ENCODE measurements around the gene LNP1.
"Not testable (repeated sequence)": the region's sequence is repeated elsewhere in the genome, so short reads cannot be mapped to it uniquely, and the experiment has no call there.

The LNP1 gene

DNA sequence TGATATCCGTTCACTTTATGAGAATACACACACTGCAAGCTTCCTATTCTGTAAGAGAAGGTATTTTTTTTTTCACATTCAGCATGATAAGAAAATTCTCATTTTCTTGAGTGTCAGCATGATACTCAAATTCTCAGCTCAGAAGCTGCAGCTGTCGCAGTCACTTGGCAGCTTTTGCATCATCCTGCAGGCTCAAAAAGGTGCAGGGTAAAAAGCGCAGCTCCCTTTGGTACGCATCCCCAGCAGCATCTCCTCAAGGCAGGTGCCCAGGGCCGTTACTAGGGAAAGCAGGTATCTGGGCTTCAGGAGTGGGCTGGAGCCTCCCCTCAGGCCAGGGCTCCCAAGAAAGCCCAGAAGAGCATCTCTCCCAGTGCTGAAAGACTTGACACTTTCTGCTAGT lies 22.3 kb downstream of the LNP1 start:
- DNase-seq: no peak
- in situ Hi-C loops (cut with MboI; ENCODE audit: low pct_unique_long_range_greater_than_20kb, low sequenced_read_pairs): no loop called here

- in situ Hi-C loops (cut with MboI; ENCODE audit: low pct_unique_long_range_greater_than_20kb, low sequenced_read_pairs): no loop called here
- DNase-seq: no peak
Measured at GRCh38 chr3:100424261-100424660, 22.9 kb downstream of the LNP1 start.

DNA sequence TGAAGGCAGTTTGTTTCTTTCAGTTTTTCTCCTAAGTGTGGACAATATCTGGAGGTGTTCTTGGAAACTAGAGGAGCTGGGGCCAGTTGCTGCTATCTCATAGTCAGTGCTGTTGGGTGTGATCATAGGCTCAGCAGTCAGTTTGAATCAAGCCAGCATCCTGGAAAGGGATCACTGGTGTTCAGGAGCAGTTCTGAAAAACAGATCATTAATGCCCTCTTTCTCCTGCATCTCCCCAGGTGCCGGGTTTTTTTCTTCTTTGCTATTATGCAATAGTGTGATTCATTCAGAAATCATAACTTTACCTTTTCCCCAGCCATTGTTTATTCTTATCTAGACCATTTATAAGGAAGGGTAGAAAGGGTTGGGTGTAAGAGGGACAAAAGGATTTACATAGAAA lies 24.0 kb downstream of the LNP1 start:
- DNase-seq: no peak
- in situ Hi-C loops (cut with MboI; ENCODE audit: low pct_unique_long_range_greater_than_20kb, low sequenced_read_pairs): no loop called here

DNA sequence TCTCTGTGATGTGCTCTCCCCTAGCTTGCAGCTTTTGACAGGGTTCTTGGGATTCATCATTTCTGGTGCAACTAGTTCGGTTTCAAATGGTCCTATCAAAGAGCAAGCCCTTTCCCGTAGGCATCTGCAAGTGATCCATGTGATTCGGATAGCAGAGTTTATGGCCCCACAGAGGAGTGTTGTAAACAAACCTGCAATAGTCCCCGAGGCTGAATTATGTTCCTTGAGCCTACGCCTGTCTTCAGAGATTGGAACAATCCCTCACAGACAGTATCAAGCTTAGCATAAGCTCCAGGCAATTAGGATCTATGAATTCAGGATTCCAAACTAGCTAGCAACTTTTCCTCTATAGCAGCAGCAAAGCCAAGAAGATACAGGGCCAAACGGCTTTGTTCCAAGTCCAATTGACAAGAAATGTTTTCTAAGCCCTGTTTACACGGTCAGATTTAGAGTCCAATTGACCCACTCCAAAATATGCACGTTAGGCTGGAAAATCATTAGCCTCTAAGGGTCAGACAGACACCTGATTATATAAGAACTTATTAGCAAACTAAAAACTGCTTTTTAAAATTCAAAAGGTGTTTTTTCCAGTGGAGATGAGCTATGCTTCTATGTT lies 24.8 kb downstream of the LNP1 start:
- DNase-seq: no peak
- in situ Hi-C loops (cut with MboI; ENCODE audit: low pct_unique_long_range_greater_than_20kb, low sequenced_read_pairs): no loop called here

GRCh38 chr3:100427699-100428098 lies 26.4 kb downstream of the LNP1 start:
- no peak for DNase-seq
- in situ Hi-C loops (cut with MboI; ENCODE audit: low pct_unique_long_range_greater_than_20kb, low sequenced_read_pairs): no loop called here

DNA sequence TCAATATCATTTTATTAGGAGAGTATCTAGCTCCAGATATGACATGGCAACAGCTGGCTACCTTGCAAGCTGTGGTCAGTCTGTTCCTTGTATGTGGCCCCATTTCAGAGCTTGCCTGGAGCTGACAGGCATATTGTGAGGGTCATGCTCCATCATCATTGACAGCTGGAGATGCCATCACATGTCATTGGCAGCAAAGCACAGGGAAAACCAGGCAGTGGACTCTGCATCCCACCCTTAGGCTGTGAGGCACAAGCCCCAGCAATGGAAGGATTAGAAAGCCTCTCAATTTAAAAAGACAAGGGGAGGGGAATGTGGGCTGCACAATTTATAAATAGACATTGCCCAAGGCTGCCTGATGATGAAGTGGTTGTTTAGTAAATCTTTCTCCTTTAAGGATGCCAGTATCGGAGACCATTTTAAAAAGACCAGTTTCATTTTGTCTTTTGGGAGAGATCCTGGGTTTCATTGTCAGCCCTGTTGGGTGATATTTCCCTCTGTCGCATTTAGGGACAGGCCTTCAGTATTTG lies 27.9 kb downstream of the LNP1 start:
- DNase-seq: no peak
- in situ Hi-C loops (cut with MboI; ENCODE audit: low pct_unique_long_range_greater_than_20kb, low sequenced_read_pairs): no loop called here

- DNase-seq: no peak
- in situ Hi-C loops (cut with MboI; ENCODE audit: low pct_unique_long_range_greater_than_20kb, low sequenced_read_pairs): no loop called here
Measured at GRCh38 chr3:100436951-100437350, 35.6 kb downstream of the LNP1 start.

GRCh38 chr3:100437721-100438622 lies 36.6 kb downstream of the LNP1 start:
- in situ Hi-C loops (cut with MboI; ENCODE audit: low pct_unique_long_range_greater_than_20kb, low sequenced_read_pairs): no loop called here
- DNase-seq: no peak

DNA sequence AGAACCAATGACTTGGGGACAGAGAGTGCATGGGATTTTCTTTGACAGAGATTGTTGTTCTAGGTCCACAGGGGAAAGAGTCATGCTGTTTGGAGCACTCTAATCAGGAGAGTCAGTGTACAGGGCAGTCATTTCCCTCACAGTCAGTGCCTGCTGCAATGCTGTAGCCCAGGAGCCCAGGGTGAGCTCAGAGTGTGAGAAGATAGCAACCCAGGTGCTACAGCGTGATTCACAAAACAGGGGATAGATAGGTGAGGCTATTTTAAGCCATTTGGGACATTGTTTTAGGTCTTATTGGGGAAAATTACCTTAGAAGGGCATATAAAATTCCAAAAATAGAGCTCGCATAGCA lies 37.3 kb downstream of the LNP1 start:
- DNase-seq: no peak
- in situ Hi-C loops (cut with MboI; ENCODE audit: low pct_unique_long_range_greater_than_20kb, low sequenced_read_pairs): no loop called here

DNA sequence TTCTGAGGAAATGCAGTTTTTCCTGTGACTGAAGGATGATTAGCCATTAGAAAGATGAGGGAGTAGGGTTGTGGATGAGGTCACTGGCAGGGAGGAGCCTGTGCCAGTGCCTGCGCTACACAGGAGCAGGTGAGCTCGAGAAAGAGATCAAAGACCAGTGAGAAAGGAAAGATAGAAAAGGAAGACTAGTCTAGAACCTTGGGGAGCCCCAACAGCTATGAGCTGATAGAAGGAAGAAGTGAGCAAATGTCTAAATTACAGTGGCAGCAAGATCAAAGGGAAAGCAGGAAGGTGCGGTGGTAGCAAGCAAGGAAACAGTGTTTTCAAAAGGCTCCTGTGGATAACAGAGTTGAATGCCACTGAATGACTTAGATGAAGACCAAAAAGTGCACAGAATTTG lies 39.6 kb downstream of the LNP1 start:
- in situ Hi-C loops (cut with MboI; ENCODE audit: low pct_unique_long_range_greater_than_20kb, low sequenced_read_pairs): no loop called here
- DNase-seq: no peak

DNA sequence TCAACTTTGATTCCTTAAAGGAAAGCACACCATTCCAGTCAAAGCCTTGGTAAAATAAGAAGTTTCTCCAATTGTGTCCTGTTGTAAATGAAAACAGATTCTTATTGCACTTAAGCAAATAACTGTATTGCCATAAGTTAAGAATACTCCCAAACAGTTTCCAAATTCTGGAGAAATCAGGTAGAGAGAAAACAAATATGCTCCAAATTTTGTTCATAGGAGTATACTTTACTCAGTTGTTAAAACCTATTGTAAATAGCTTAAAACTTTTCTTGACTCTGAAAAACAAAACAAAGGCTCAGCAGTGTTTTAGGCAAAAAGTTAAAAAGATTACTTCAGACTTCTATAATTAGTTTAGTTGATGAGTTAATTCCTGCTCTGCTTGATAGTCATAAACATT lies 42.4 kb downstream of the LNP1 start:
- in situ Hi-C loops (cut with MboI; ENCODE audit: low pct_unique_long_range_greater_than_20kb, low sequenced_read_pairs): no loop called here
- no peak for DNase-seq

- DNase-seq; in situ Hi-C loops (cut with MboI; ENCODE audit: low pct_unique_long_range_greater_than_20kb, low sequenced_read_pairs): not testable (repeated sequence)
Measured at GRCh38 chr3:100447067-100447466, 45.7 kb downstream of the LNP1 start.

GRCh38 chr3:100448079-100448478 lies 46.7 kb downstream of the LNP1 start:
- in situ Hi-C loops (cut with MboI; ENCODE audit: low pct_unique_long_range_greater_than_20kb, low sequenced_read_pairs): no loop called here
- no peak for DNase-seq

GRCh38 chr3:100449214-100449613 lies 47.9 kb downstream of the LNP1 start:
- in situ Hi-C loops (cut with MboI; ENCODE audit: low pct_unique_long_range_greater_than_20kb, low sequenced_read_pairs): no loop called here
- DNase-seq: no peak

DNA sequence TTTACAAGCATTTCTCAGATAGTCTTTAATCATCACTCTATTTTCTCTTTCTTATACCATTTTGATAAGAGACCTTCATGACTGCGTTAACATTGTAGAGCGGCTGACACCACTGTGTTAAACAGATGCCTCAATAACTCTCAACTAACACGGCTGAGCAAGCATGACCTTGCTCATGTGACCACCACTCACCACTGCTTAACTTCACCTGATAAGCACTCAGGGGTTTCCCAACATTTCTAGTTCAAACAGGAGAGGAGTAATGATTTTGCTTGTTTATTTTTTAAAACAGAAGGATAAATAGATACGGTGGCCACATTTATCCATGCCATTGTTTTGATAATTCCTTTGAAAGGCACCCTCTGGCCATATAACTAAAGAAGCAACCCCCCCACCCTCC lies 53.3 kb downstream of the LNP1 start:
- in situ Hi-C loops (cut with MboI; ENCODE audit: low pct_unique_long_range_greater_than_20kb, low sequenced_read_pairs): no loop called here
- DNase-seq: no peak

DNA sequence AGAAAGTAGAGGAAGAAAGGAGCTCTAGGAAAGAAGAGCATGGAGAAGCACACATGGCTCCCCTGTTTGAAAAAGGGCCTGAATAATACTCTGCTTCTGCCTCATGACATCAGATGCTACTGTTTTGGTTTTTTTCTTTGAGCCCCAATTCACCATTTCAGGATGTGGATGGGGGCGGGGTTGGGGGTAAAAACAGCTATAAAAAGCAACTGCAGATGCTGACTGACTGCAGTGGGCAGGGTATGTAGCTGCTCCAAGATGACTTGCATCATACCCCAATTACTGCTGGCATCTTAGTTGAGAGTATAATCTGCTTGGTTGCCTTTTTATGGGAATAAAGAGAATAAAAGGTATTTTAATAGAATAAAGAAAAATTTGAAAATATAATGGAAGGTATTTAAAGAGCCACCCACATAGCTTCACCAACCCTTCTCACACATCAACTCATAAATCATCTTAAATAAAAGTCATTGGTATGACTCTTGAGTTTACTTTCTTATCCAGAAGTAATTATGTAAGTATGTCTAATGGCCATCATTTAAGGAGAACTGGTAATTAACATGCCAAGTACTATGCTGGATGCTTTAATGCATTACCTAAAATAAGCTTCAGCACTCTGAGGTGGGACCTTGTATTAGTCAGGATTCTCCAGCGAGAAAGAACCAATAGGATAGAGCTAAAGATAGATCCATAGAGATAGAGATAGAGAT lies 54.7 kb downstream of the LNP1 start:
- in situ Hi-C loops (cut with MboI; ENCODE audit: low pct_unique_long_range_greater_than_20kb, low sequenced_read_pairs): no loop called here
- DNase-seq: no peak

- in situ Hi-C loops (cut with MboI; ENCODE audit: low pct_unique_long_range_greater_than_20kb, low sequenced_read_pairs): no loop called here
Measured at GRCh38 chr3:100456745-100457144, 55.4 kb downstream of the LNP1 start.

GRCh38 chr3:100457811-100458210 lies 56.5 kb downstream of the LNP1 start:
- DNase-seq: no peak
- in situ Hi-C loops (cut with MboI; ENCODE audit: low pct_unique_long_range_greater_than_20kb, low sequenced_read_pairs): no loop called here

More at GRCh38 chr3:100456745-100457144, 55.4 kb downstream of the LNP1 start:
- no peak for DNase-seq

GRCh38 chr3:100458814-100459213 lies 57.5 kb downstream of the LNP1 start:
- no peak for DNase-seq
- in situ Hi-C loops (cut with MboI; ENCODE audit: low pct_unique_long_range_greater_than_20kb, low sequenced_read_pairs): no loop called here

GRCh38 chr3:100463002-100463401 lies 61.7 kb downstream of the LNP1 start:
- DNase-seq: peak; percentile 53
- in situ Hi-C loops (cut with MboI; ENCODE audit: low pct_unique_long_range_greater_than_20kb, low sequenced_read_pairs): no loop called here
